GM06990 (cell line): ENCODE measurements around the gene POLR3GL.

ENCODE experiments used
- DNase-seq: peaks from one replicate; pipeline ENCODE4 v3.0.0-alpha.2; 2011; ENCODE audit not compliant: insufficient read length; ENCODE audit errors: extremely low read depth
- H3K27me3 ChIP-seq: replicated peaks from 2 replicates; pipeline ENCODE4 v1.6.0; 2011; ENCODE audit warnings: low read length; ENCODE audit not compliant: control insufficient read depth, insufficient read depth
- H3K36me3 ChIP-seq: 2 replicates; pipeline ENCODE4 v1.5.1; 2011; ENCODE audit warnings: low read length; ENCODE audit not compliant: control insufficient read depth, insufficient read depth
- H3K4me3 ChIP-seq: replicated peaks from 2 replicates; pipeline ENCODE4 v1.5.1; 2011; ENCODE audit warnings: low read depth, mild to moderate bottlenecking, control low read depth, low read length
- TF ChIP-seq, protein P1 (sequence below): IDR thresholded peaks from 2 replicates; pipeline ENCODE4 v1.5.1; 2011; ENCODE audit warnings: low read length, control low read depth, mild to moderate bottlenecking, inconsistent platforms; ENCODE audit not compliant: insufficient read depth, poor library complexity, severe bottlenecking

Gene POLR3GL

DNA sequence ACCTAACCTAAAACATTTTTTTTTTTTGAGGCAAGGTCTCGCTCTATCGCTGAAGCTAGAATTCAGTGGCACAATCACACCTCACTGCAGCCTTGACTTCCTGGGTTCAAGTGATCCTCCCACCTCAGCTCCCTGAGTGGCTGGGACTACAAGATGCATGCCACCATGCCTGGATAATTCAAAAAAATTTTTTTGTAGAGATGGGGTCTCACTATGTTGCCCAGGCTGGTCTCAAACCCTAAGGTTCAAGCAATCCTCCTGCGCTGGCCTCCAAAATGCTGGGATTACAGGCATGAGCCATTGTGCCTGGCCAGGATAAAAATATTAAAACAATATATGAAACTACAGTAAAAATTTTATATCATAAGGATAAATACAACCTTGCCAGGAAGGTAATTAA, 11.6 kb upstream of the POLR3GL start:
- TF ChIP-seq, protein P1, sequence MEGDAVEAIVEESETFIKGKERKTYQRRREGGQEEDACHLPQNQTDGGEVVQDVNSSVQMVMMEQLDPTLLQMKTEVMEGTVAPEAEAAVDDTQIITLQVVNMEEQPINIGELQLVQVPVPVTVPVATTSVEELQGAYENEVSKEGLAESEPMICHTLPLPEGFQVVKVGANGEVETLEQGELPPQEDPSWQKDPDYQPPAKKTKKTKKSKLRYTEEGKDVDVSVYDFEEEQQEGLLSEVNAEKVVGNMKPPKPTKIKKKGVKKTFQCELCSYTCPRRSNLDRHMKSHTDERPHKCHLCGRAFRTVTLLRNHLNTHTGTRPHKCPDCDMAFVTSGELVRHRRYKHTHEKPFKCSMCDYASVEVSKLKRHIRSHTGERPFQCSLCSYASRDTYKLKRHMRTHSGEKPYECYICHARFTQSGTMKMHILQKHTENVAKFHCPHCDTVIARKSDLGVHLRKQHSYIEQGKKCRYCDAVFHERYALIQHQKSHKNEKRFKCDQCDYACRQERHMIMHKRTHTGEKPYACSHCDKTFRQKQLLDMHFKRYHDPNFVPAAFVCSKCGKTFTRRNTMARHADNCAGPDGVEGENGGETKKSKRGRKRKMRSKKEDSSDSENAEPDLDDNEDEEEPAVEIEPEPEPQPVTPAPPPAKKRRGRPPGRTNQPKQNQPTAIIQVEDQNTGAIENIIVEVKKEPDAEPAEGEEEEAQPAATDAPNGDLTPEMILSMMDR, result no peak
- no peak for DNase-seq
- no peak overlapping the region for H3K4me3 ChIP-seq
- no peaks in the 10 kb centered on the region for H3K27me3 ChIP-seq
- H3K36me3 ChIP-seq, result no peaks in the 10 kb centered on the region; the same call in 1 of the 2 replicates

- Histone ChIP-seq H3K4me3 (no peak overlapping the region), H3K36me3 (no peaks in the 10 kb centered on the region; the same call in 1 of the 2 replicates), H3K27me3 (no peaks in the 10 kb centered on the region)
- TF ChIP-seq, protein P1, result no peak
- no peak for DNase-seq
These were observed 10.6 kb upstream of the POLR3GL start for GRCh38 chr1:145953861-145954260.

DNA sequence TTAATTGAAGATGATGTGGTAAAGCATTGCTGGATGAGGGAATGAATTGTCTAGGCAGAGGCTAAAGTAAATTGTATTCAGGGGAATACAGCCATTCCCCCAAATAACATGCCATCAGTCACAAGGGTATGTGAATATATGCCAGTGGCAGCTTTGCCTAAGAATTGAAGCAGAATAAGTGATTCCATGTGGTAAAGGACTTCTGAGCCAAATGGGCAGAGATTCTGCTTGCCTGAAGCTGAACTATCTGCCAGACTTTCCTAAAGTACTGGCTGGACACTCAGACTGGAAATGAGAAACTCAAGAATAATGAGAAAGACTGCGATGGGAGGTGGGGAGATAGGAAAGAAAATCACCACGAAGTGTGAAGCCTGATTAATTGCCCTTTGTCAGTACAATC, 9.1 kb upstream of the POLR3GL start:
- TF ChIP-seq, protein P1, result no peak
- Histone ChIP-seq H3K4me3 (no peak overlapping the region), H3K36me3 (no peaks in the 10 kb centered on the region; the same call in 1 of the 2 replicates), H3K27me3 (no peaks in the 10 kb centered on the region)
- no peak for DNase-seq

DNA sequence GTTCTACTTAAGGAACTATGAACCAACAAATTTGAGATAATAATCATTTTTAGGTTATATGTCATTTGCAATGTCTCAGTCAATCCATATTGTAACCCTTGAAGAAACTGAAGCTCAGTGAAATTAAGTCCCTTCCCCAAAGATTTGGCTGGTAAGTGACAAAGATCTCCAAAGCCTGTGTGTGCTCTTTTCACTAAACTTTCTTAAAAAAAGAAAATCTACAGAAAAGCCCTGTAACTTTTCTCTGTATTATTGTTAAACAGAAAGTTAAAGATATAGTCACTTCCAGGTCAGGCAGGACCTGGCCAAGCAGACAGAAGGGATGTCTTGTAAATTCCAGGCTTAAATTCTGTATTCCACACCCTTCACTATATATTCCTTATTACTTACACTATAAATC, 8.1 kb upstream of the POLR3GL start:
- DNase-seq, result no peak
- Histone ChIP-seq H3K27me3 (no peaks in the 10 kb centered on the region), H3K4me3 (peak overlapping the region; percentile 74), H3K36me3 (no peaks in the 10 kb centered on the region)
- TF ChIP-seq, protein P1, result no peak

DNA sequence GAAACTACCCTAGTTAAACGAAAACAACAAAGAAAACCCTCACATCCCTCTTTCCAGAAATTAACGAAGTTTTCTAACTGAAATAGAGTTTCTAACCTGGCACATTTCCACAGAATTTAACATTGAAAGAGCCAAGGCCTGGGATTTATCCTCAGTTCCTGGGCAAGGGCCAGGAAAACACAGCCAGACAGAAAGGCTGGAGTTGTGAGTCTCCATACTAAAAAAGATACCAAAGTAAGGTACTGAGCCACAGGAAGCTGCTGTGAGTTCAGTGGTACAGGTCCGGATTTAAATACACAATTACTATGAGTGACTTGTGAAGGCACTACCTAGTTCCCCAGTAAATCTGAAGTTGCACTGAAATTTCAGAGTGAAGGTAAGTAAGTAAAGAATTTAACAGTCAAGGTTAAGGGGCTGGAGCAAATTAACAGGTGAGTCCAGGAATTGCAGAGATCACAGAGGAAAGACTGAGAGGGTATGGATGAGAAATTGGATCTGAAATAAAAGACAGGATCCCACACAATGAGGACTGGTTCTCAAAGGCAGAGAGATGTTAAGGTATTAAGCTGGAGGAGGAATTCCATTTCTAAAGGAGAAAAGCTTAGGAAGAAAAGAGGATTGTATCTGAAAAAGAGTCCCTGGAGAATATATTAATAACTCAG, 7.6 kb upstream of the POLR3GL start:
- Histone ChIP-seq H3K4me3 (peak overlapping the region; percentile 74), H3K27me3 (no peaks in the 10 kb centered on the region), H3K36me3 (no peaks in the 10 kb centered on the region)
- no peak for DNase-seq
- TF ChIP-seq, protein P1, result no peak
